Left ventricle myocardium superior (tissue), 1 donor: ENCODE results near the gene CAPSL. TPM values are rescaled to one million over a fixed set of nuclear protein-coding genes. Genes with fewer than 3 reads are reported as not detected.
"Not testable (repeated sequence)": the region's sequence is repeated elsewhere in the genome, so short reads cannot be mapped to it uniquely, and the experiment has no call there.

Experiments
- ATAC-seq: fragments of 200-7000 bp; cut with Tn5 transposase; one replicate; pipeline ENCODE4 v1.9.1; 2020; ENCODE audit warnings: mild to moderate bottlenecking, moderate library complexity
- DNase-seq: peaks from one replicate; pipeline ENCODE4 v3.0.0-alpha.2; 2020
- intact Hi-C: fragments of 100-400 bp; cut with micrococcal nuclease; formaldehyde crosslinking; loops from one replicate; pipeline ENCODE4 v1.11.0; 2022
- total RNA-seq: library from RNA; stranded (reverse); fragmentation: NEBNext Ultra II Directional; extraction: Animal tissue kit (Norgen Biotek cat#: 25700); gene quantifications from one replicate; pipeline ENCODE4 v1.2.1, GENCODE V29; 2021
- donor health status: DM: no; HTN: yes; CAD: no; lungs with severe emphysema.

Gene CAPSL
- total RNA-seq, 1 donor from 2014 or later: not detected

DNA sequence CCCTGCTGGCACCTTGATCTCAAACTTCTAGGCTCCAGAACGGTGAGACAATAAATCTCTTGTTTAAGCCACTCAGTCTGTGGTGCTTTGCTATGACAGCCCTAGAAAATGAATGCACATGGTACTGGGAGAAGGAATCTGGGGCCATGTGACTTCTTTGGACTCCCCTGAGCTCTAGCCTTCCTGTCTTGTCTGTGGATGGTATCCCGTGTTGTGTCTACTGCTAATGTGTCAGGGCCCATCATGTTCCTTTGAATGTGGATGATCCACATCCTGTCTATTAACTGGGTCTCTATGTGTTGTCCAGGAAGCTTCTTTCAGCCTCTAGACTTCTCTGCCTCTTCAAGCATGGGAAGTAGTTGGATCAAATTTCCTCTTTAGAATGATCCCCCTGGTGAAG lies 56.7 kb downstream of the CAPSL start:
- ATAC-seq (no peak), DNase-seq (no peak)
- intact Hi-C loops: no loop called here

DNA sequence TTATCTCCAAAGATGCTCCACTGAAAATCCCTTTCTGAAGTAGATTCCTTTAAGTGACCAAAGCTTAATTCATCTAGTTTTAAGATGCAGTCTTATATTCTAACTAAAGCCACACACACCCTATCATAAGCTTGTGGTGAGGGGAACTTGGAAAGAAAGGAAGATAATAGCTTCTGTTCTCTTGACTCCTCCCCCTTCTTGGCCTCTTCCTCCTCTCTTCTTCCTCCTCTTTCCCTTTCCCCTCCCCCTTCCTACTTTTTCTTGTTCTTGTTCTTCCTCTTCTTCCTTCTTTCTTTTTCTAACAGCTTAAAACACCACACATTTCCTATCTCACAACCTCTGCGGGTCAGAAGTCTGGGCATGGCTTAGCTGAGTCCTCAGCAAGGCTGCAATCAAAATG lies 58.3 kb downstream of the CAPSL start:
- intact Hi-C loops: no loop called here
- ATAC-seq: no peak
- no peak for DNase-seq

DNA sequence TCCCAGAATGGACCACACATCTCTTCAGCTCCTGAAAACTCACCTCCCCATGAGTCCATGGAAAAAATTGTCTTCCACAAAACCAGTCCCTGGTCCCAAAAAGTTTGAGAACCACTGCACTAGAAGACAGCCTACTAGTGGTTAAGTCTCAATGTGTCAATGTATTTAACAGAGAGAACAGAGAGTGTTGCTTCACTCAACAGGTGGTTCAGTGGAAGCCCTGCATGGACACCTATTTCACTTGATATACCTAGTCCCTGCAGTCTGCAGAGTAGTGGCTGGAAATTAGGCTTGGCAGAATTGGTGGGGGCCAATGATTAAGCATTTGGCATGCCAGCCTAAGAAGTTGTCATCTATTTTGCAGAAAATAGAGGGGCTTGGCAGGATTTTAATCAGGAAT lies 58.8 kb downstream of the CAPSL start:
- ATAC-seq (no peak), DNase-seq (no peak)
- intact Hi-C loops: no loop called here

DNA sequence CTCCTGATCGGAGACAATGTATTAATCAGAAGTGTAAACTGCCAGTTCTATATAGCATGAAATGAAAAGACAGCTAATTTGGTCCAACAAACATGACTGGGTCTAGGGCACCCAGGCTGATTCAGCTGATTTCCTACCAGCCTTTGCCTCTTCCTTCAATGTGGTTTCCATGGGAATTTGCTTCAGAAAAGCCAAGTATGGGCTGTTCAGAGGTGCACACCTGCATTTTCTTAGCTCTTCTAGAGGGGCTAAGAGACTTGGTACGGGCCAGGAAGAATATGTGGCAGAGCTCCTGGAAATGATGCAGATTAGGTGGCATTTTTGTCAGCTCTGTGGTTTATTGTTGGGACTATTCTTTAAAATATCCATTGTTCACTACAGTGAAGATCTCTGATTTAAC lies 59.3 kb downstream of the CAPSL start:
- ATAC-seq (no peak), DNase-seq (no peak)
- intact Hi-C loops: no loop called here

DNA sequence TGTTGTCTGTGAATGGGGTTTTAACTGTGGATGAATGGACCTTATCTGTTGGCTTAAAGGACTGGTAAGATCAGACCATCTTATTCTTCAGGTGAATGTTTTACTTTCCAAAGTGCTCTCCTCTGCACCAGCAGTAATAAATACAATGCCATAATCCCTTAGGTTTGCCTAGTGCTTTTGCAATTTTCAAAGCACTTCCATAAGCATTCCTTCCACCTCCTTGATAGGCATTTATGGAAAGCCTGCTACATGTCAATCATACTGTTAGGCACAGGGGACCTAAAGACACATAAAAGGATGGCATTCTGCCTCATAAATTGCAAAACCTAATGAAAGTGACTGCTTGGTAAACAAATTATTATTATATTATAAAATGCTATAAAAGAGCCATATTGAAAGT lies 60.3 kb downstream of the CAPSL start:
- ATAC-seq (no peak), DNase-seq (no peak)
- intact Hi-C loops: no loop called here

DNA sequence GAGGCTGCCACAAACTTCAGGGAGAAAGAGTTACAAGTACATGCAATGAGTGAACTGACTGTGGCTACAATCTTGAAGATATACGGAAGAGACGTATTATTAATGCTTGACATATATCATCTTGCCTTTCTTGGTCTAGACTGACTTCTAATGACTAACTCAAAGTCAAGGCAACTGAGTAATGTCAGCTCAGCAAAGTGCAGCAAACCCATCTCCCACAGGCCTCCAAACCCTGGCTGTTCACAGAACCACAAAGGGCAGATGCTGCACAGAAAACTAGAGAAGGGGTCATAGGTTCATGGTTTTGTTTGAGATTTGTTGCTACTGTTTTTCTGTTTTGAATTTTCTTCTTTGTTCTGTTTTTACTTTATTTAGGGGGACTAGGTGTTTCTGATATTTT lies 60.8 kb downstream of the CAPSL start:
- DNase-seq: no peak
- intact Hi-C loops: no loop called here

DNA sequence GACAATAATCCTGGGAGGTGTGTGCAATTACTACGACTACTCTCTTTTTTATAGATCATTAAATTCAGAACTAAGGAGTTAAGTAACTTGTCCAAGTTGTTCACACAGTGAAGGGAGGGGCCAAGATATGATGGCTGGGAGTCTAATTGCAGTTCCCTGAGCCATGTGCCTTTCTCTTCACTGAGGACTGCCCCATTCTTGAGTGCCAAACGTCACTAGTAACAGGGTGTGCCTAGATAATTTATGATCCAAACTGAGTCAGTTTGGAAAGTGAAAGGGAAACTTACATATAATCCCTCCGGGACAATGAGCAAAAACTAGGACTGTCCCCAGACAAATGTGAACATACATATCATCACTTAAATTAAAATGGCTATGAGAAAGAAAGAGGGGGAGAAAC lies 61.5 kb downstream of the CAPSL start:
- DNase-seq: no peak
- no peak for ATAC-seq
- intact Hi-C loops: no loop called here

More for the DNA sequence above, 60.8 kb downstream of the CAPSL start:
- no peak for ATAC-seq

DNA sequence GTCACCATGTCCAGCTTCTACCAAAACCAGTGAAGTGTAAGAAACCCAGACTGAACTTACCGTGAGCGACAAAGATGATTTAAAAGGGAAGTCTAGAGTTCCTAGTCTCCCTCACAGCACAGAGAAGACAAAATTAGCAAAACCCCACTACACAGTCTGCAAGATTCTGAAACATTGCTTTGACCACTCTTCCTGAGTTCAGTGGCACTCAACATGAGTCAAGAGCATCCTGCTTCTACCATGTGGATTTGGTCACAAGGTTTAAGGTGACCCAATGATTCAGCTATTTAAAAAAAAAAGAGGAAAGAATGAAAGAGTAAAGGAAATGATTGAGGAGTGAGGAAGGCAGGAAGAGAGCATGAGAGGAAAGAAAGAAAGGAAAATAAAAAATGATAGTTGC lies 62.0 kb downstream of the CAPSL start:
- DNase-seq (no peak), ATAC-seq (no peak)
- intact Hi-C loops: no loop called here

DNA sequence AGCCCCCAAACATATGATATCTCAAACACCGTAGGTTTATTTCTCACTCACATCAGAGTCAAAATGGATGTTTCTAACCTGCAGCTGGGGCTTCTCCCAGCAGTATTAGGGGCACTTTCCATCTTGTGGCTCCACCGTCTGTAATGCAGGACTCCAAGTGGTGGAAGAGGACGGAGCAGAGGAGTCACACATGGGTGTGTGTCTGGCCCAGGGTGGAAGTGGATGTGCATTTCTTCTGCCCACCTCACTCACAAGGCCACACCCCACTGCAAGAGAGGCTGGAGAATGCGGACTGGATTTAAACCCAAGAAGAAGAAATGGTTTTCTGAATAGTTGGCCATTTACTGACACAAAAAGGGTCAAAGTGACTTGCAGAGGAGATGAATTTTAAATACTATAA lies 67.8 kb downstream of the CAPSL start:
- no peak for DNase-seq
- ATAC-seq: no peak
- intact Hi-C loops: no loop called here

DNA sequence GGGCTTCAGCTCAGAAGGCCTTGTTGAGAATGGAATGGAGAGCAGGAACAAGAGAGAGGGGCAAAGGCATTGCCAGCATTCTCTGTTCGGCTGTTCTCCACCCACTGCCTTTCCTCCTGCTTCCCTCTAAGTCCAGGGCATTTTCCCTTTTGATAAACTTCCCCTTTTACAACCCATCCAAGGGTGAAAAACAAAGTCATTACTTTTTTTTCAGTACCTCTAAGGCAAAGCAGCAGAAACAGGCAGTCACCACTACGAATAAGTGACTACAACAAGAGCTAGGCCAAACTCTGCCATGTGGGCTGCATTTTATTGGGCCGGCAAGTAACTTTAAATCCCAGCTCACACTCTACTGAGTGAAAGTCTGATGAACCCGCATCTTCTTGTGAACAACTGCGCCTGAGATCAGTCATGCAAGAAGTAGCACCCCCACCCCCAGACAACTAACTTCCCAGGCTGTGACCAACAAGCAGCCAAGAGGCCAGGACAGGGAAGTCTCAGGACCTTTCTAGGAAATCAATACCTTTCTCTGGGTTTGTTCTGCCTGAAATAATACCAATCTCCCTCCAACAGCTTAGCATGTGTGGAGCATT lies 68.6 kb downstream of the CAPSL start:
- intact Hi-C loops: no loop called here
- ATAC-seq (no peak), DNase-seq (no peak)

DNA sequence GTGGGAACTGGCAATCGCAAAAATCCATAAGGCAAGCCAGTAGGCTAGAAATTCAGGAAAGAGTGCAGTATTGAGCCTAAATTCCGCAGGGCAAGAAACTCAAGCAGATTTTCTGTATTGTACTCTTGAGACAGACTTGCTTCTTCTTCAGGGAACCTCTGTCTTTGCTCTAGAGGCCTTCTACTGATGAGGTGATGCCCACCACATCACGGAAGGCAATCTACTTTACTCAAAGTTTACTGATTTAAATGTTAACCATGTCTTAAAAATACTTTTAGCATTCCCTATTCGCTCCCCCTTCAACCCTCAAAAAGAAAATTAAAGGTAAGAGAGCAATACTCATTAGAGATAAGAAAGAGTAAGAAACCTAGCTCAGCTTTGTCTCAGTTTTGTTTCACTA lies 70.4 kb downstream of the CAPSL start:
- DNase-seq (no peak), ATAC-seq (no peak)
- intact Hi-C loops: no loop called here

DNA sequence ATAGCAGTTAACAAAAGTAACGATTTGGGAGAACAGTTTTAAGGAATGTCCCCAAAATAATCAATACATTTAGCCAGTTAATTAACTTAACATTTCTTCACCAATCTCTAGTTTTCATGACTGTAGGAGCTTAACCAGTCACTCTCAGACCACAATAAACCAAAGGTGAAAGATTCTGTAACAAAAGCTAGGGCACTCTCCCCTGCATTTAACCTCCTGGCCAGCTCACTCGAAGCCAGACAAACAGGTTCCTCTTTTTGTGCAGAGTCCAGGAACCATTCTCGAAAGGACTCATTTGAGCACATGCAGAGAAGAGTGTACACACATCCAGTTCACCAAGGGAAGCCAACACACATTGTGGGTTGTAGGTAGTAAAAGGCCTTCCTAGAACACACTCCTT lies 75.3 kb downstream of the CAPSL start:
- ATAC-seq (no peak), DNase-seq (no peak)
- intact Hi-C loops: no loop called here

DNA sequence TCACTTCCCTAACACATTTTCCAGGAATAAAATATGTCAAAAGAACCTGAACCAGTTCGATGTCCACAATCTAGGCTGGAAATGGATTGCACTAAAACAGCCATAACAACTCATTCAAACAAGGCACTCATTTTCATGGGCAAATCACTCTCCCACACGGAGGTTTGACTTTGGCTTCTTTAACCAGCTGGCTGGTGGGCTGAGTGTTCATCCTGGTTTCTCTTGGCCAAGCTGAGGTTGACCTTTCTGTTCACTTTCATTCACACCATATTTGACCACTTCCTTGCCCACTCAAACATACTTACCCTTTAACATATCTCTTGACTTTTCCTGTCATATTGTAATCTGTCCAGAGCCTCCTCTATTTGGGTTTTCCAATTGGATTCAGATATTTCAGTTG lies 76.3 kb downstream of the CAPSL start:
- intact Hi-C loops: no loop called here
- DNase-seq (no peak), ATAC-seq (no peak)

DNA sequence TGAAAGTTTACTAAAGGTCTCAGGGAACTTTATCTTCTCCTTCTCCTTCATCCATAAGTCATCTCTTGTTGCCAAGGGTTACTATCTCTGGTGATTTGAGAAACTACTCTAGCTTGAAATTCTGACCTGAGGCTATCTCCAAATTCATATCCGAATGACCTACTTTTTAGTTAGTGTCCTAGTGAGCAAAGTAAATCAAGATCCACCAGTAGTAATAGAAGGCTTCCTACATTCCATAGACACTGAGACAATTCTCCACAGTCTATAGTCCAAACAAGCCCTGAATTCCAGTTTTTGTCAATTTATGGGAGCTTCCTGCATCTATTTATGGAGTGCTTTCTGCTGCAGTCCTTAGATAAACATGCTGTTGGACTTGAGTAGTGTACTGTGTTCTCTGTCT lies 76.7 kb downstream of the CAPSL start:
- ATAC-seq: no peak
- no peak for DNase-seq
- intact Hi-C loops: no loop called here

DNA sequence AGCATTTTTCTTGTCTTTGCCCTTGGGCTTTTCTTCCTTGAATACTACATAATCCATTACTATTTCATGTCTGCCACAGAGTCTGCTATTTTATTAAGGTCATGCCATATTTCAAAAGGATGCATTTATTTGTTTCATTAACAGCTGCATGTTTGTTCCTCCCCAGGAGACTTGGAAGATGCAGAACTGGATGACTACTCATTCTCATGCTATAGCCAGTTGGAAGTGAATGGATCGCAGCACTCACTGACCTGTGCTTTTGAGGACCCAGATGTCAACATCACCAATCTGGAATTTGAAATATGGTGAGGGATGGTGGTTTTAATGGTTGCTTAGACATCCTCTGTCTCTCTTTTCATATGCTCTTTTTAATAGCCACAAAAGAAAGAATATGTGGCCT lies 77.7 kb downstream of the CAPSL start:
- intact Hi-C loops: no loop called here
- ATAC-seq: no peak
- no peak for DNase-seq

DNA sequence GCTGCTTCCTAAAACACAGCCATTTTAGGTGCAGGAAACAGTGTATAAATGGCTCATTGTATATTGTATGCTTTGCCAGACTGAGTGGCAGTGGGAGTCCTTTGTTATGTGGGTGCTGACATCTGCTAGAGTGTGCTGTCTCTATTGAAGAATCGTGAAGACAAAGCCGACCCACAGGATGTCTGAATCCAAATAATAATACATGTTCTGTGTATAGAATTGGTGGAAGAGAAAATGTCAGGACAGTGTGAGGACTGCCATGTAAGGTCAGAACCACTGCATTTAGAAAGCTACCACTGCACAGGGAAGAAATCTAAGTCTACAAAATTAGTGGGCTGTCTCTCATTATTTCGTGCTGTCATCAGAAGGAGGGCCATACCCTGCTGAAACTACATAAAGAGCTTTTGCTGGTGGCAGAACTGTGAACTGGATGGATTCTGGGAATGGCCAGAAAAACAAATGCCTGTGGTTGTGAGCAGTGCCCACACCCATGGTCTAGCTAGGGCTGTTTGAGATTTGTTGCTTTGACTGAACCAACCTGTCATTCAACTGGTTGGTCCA lies 79.2 kb downstream of the CAPSL start:
- DNase-seq (no peak), ATAC-seq (no peak)
- intact Hi-C loops: no loop called here

DNA sequence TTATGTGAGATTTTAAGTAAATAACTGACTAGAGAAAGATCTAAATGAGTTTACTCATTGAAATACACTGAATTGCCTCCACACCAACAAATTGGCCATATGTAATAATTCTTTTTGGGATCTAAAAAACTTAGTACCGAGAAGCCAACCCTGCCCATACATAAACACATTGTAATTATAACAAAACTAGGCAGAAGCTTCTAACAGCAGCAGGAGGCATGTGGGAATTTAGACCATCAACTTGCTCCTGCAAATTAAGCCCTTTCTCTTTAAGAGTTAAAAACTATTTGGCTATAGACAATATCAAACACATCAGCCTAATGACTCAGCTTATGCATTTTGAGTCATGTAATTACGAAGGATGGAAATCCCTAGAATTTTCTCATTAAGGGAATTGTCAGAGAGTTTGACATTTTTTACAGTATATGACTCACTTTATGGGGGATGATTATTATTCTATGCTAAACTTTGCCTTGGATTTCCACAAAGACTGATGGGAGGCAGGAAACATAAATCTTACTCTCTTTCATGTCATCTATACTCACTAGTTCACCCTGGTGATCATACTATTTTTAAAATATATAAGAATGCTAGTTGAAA lies 80.7 kb downstream of the CAPSL start:
- intact Hi-C loops: no loop called here
- no peak for ATAC-seq
- DNase-seq: no peak

DNA sequence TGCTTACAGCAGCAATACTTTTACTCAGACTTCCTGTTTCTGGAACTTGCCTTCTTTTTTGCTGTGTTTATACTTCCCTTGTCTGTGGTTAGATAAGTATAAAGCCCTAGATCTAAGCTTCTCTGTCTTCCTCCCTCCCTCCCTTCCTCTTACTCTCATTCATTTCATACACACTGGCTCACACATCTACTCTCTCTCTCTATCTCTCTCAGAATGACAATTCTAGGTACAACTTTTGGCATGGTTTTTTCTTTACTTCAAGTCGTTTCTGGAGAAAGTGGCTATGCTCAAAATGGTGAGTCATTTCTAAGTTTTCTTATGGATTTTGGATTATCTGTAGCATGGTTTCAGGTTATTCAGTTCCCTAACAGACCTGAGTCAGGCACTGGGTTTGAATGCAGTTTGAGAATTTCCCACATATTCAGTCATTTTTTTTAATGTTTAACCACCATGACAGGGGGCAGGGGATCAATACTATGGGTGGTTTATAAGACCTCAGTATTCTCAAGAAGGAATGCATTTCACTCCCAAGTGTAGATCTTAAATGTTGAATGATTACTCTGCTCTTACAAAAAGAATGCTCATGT lies 81.6 kb downstream of the CAPSL start, which contains the start of gene IL7R:
Gene IL7R (plus strand): TSS at position 127 of the 587 bp plus-strand sequence. CDS start 87 bp downstream, at position 214.
- DNase-seq (no peak), ATAC-seq (no peak)
- intact Hi-C loops: no loop called here

DNA sequence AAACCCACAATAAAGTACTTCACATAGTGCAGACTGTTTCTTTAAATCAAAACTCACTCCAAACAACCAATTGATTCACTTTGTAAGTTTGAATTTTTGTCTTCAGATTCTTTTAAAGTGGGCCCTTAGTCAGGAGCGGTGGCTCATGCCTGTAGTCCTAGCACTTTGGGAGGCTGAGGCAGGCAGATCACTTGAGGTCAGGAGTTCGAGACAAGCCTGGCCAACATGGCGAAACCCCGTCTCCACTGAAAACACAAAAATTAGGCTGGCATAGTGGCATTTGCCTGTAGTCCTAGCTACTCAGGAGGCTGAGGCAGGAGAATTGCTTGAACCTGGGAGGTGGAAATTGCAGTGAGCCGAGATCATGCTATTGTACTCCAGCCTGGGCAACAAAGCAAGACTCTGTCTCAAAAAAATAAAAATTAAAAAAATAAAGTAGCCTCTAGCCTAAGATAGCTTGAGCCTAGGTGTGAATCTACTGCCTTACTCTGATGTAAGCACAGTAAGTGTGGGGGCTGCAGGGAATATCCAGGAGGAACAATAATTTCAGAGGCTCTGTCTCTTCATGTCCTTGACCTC lies 82.1 kb downstream of the CAPSL start:
- DNase-seq, ATAC-seq, intact Hi-C loops: not testable (repeated sequence)

DNA sequence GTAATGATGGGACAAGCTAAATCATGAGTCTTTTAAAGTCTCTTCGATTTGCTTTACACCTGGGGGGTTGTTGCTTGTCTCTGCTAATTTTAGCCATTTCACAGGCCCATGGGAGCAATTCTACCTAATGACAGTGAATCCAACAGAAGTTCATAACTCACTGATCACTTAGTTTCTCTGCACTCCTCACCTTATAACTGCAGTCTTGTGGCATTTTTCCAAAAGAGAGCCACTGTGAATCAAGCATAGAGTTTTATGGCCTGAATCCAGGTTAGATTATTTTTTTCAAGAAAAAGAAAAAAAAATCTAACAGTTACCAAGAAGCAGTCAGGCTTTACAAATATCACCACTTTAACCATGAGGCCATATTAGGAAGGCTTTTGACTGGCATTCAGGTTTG lies 83.2 kb downstream of the CAPSL start:
- intact Hi-C loops: no loop called here
- ATAC-seq: no peak
- DNase-seq: no peak
